ENCODE measurements around the gene C7orf25.
"Not testable (repeated sequence)": the region's sequence is repeated elsewhere in the genome, so short reads cannot be mapped to it uniquely, and the experiment has no call there.

The C7orf25 gene

GRCh38 chr7:42929449-42929848 is 17.6 kb upstream of the C7orf25 start:
- no peak for DNase-seq (ENCODE audit: low read depth)

GRCh38 chr7:42928754-42929153 is 16.9 kb upstream of the C7orf25 start:
- no peak for DNase-seq (ENCODE audit: low read depth)

- no peak for DNase-seq (ENCODE audit: low read depth)
Measured at GRCh38 chr7:42926204-42926603, 14.3 kb upstream of the C7orf25 start.

- DNase-seq (ENCODE audit: low read depth) = no peak
Measured at GRCh38 chr7:42925630-42926029, 13.8 kb upstream of the C7orf25 start.

GRCh38 chr7:42924223-42924838 is 12.5 kb upstream of the C7orf25 start:
- no peak for DNase-seq (ENCODE audit: low read depth)

- no peak for DNase-seq (ENCODE audit: low read depth)
Measured at GRCh38 chr7:42922017-42922753, 10.3 kb upstream of the C7orf25 start.

GRCh38 chr7:42915356-42915755 is 3.5 kb upstream of the C7orf25 start:
- no peak for DNase-seq (ENCODE audit: low read depth)

GRCh38 chr7:42914421-42915045 is 2.7 kb upstream of the C7orf25 start:
- no peak for DNase-seq (ENCODE audit: low read depth)

- DNase-seq (ENCODE audit: low read depth) = no peak
Measured at GRCh38 chr7:42914009-42914408, 2.1 kb upstream of the C7orf25 start.

- no peak for DNase-seq (ENCODE audit: low read depth)
Measured at GRCh38 chr7:42913591-42913990, 1.7 kb upstream of the C7orf25 start.

GRCh38 chr7:42910306-42910705 is 1.6 kb downstream of the C7orf25 start:
- DNase-seq (ENCODE audit: low read depth) = no peak

GRCh38 chr7:42907316-42907715 is 4.6 kb downstream of the C7orf25 start:
- no peak for DNase-seq (ENCODE audit: low read depth)

- no peak for DNase-seq (ENCODE audit: low read depth)
Measured at GRCh38 chr7:42906181-42906580, 5.7 kb downstream of the C7orf25 start.

- no peak for DNase-seq (ENCODE audit: low read depth)
Measured at GRCh38 chr7:42902331-42902730, 9.5 kb downstream of the C7orf25 start.

GRCh38 chr7:42900842-42901241 is 11.0 kb downstream of the C7orf25 start:
- DNase-seq (ENCODE audit: low read depth) = no peak

- DNase-seq (ENCODE audit: low read depth) = no peak
Measured at GRCh38 chr7:42893346-42894240, 18.3 kb downstream of the C7orf25 start.

- no peak for DNase-seq (ENCODE audit: low read depth)
Measured at GRCh38 chr7:42886893-42887505, 24.9 kb downstream of the C7orf25 start.

GRCh38 chr7:42886129-42886528 is 25.7 kb downstream of the C7orf25 start:
- no peak for DNase-seq (ENCODE audit: low read depth)

GRCh38 chr7:42885183-42885582 is 26.7 kb downstream of the C7orf25 start:
- DNase-seq (ENCODE audit: low read depth) = not testable (repeated sequence)

- DNase-seq (ENCODE audit: low read depth) = no peak
Measured at GRCh38 chr7:42883950-42884349, 27.9 kb downstream of the C7orf25 start.

- no peak for DNase-seq (ENCODE audit: low read depth)
Measured at GRCh38 chr7:42880392-42880791, 31.5 kb downstream of the C7orf25 start.

- DNase-seq (ENCODE audit: low read depth) = no peak
Measured at GRCh38 chr7:42878303-42878702, 33.6 kb downstream of the C7orf25 start.
